Measurements from ENCODE around the gene LHPP. TPM values are rescaled to one million over a fixed set of nuclear protein-coding genes. Genes with fewer than 3 reads are reported as not detected.

LHPP gene
- total and polyA plus RNA-seq, 2 experiments from 2014 or later = 27.4 to 40.2 TPM

GRCh38 chr10:124596116-124596785 is 134.6 kb downstream of the LHPP start (continued):
- TF ChIP-seq ZNF462 (CRISPR knock-in tag; IDR thresholded peaks at IDR 0.05) (no peak), EZH2phosphoT487 (IDR thresholded peaks at IDR 0.05; ENCODE audit: unreplicated experiment) (no peak), JUNB (IDR thresholded peaks at IDR 0.05; ENCODE audit: unreplicated experiment) (no peak), REST (IDR thresholded peaks at IDR 0.05; ENCODE audit: unreplicated experiment) (no peak), NANOG (IDR thresholded peaks at IDR 0.05; ENCODE audit: borderline replicate concordance) (no peak), CTCF (conservative IDR thresholded peaks at IDR 0.05; ENCODE audit: low read depth in 2 of 2) (no peak), ZNF331 (CRISPR knock-in tag; IDR thresholded peaks at IDR 0.05; ENCODE audit: low read depth) (no peak), POLR2AphosphoS5 (IDR thresholded peaks at IDR 0.05; ENCODE audit: low read depth) (no peak), CREB1 (CRISPR knock-in tag; IDR thresholded peaks at IDR 0.05; ENCODE audit: low read depth) (no peak)

Data from GM23338 (cell line).